ENCODE data around the gene RXRA.

The RXRA gene

DNA sequence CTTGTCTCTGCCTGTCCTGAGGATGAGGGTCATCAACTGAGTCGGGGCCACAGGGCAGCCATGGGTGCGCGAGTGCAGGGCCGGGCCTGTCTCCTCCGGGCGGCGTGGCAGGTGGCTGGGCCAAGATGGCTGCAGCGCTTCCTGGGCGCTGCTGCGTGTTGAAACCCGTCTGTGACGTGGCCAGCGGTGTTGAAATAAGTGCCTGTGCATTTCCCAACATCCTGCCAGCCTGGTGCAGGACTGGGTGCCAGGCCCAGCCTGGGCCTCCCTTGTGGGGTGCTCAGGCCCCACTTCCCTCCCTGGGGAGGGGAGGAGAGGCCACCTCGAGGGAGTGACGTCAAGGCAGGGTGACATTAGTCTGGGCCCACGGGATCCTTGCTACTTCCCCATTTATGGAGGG, 45.5 kb downstream of the RXRA start:
- DNase-seq, result no peak

DNA sequence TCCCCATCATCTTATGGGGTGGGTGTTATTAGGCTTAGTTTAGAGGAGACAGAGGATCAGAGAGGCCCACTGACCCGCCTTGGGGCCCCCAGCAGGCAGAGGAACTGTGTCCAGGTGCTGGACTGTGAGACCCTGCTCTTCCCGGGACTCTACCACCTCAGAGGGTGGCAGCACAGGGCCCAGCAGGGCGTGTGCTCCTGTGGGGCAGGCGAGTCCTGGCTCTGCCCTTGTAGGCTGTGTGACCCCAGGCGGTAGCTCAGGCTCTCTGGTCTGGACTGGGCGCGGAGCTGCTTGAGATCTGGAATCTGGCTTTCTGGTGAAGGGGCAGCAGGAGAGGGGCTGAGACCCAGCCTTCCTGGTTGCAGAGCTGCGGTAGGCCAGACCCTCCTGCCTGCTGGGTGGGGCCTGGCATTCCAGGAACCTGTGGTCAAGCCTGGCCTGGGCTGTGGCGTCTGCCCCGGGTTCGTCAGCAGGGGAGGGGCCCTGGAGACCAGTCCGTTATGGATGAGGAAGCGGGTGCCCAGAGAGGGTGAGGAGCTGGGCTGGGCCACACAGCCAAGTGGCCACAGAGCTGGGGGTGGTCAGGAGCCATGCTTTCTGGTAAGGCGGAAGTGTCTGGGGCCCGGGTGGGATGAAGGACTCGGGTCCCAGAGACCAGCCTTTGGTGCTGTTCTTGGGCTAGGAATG, 46.5 kb downstream of the RXRA start:
- DNase-seq, result no peak

DNA sequence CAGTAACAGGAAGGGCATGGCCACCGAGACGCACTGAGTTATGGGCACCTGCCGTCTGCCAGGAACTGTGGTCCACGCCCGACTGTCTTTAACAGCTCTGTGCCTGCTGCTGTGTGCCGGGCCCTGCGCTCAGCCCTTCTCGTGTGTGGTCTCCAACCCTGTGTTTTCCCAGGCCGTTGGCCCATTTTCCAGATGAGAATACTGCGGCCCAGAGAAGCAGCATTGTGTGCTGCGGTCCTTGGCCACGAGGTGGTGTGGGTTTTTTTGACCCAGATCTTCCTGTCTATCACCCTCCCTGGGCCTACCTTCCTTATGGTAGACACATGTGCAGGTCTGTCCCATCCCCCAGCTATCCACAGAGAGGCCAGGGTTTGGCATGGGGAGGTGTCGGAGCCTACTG, 47.0 kb downstream of the RXRA start:
- no peak for DNase-seq

DNA sequence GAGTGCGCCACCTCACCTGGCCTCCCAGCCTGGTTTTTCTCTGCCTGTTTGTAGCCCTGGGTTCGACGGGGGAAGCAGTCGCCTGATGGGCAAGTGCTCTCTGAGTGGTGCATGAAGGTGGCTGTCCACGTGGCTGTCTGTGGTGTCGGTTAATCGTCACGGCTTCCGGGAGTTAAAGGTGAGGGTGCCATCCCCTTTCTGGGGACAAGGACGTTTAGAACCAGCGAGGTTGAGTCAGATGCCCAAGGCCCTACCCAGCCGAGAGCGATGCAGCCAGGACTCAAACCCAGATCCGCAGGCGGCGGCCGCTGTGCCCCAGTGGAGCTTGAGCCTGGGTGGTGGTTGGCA, 47.7 kb downstream of the RXRA start:
- DNase-seq, result no peak

DNA sequence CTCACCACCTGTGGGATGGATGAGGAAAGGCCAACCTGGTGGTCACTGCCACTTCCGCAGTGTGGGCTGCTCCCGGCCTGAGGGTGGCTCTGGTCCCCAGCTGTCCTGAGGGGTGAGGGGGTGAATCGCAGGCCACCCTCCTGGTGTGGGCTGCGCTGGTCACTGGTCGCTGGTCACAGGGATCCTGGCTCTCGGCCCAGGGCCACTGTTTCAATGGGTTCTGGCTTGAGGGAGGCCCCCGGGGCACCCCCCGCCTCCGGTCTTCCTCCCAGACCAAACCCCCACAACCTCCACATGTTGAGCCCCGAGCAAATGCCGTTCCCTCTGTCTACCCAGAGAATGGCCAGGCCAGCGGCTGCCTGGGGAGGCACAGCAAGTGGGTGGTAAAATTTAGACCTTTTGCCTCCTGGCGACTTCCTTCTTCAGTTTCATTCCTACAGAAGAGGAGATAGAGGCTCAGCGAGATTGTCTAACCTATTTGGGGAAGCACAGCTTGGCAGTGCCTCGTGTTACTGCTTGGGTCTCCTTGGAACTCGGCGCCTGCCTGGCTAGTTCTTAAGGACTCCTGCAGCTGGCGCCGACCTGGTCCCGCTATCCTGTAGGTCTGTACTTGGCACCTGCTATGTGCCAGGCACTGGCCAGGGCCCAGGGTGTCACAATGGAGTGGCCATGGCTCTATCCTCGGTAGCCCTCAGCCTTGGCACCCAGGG, 48.2 kb downstream of the RXRA start:
- no peak for DNase-seq

DNA sequence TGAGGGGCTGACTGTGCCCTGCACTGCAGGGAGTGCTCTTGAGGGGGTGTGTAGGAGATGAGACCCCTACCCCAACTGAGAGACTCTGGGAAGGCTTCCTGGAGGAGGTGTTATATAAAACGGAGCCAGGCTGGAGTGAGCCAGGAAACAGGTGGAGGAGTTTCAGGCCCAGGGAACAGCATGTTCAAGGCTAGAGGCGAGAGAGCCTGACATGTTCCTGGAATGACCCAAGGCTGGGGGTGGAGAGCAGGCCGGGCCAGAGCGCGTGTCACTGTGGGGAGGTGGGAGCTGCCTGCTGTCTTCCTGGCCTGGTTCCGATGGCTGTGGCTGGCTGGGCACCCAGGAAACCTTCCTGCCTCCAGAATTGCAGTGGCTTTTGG, 48.7 kb downstream of the RXRA start:
- no peak for DNase-seq

DNA sequence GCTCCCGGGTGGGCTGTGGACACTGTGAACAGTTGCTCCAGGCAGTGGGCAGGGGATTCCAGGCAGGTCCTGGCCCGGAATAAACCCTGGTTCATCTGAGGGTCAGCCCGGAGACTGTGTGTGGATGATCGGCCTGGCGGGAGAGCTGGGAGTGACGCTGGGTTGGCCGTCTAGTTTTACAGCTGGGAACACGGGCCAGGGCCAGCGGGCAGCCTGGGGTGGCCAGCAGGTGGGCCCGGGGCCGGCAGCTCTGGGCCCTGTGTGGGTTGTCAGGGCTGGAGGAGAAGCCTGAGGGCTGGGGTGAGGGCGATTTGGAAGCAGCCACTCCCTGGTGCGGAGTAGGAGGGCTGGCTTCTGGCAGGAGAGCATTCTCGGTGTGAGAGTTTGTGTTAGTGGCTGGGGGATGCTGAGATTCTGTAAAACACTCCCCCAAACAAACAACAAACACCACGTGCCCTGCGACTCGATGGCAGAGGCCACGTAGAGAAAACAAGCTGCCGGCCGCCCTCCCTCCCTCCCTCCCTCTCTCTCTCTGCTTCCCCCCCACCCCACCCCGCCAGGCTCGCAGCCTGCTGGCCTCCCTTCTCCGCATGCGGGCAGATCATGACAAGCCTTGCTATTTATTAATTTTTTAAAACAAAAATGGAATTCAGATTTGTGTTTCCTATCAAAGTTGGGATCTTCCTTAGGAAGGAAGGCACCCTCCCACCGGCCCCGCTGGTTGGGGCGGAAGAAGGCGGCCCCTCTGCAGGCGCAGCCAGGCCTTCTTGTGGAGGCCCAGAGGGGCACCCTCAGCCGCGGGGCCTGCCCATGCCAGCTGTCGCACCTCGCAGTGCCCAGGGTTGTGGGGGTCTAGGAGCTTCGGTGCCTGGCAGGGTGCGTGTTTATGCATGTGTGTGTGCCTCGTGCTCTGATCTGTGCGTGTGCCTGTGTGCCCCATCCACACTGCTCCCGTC, 49.5 kb downstream of the RXRA start:
- DNase-seq, result no peak

DNA sequence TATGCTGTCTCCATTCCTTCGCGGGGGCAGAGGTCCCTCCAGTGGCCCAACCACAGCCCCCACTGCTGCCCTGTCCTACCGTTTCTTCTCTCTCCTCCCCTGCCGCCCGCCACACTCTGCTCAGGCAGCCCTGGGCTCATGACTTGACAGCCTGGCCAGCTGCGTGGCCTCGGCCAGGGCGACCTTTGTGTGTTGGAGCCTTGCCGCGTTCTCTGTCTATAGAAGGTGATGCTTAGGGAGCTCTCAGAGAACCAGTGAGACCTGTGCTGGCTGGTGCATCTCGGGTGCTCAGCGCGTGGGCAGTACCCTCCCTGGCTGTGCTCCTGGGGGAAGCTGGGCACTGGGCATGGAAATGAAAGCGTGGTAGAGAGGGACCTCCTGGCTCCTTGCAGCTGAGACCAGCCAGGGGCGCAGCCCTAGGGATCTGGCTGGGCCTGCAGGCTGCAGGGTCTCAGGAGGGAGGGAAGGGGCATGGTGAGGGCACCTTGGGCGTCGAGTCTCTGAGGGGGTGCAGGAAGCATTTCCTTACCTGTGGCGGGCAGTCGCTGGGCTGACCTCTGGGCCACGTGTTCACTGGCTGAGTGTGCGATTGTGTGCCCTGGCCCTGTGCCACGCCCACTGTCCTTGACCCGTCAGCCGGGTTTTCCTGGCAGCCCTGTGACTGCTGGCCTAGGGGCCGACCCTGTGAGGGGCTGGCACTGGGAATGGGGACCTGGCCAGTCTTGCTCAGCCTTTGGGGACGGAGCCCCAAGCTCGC, 50.3 kb downstream of the RXRA start:
- no peak for DNase-seq

DNA sequence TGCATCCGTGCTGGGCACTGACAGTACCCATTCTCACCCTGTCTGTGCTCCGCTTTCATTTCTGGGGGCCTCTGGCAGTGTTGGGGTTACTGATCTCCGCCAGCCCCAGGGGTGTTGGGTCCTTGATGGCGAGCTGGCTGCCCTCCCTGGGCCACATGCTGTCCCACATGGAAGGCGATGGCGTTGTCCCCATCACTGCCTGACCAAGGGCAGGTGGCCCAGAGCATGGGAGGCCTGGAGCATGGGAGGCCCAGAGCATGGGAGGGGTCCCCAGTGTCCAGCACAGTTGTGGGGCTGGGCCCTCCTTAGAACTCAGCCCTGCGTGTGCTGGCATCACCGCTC, 50.9 kb downstream of the RXRA start:
- DNase-seq, result no peak

DNA sequence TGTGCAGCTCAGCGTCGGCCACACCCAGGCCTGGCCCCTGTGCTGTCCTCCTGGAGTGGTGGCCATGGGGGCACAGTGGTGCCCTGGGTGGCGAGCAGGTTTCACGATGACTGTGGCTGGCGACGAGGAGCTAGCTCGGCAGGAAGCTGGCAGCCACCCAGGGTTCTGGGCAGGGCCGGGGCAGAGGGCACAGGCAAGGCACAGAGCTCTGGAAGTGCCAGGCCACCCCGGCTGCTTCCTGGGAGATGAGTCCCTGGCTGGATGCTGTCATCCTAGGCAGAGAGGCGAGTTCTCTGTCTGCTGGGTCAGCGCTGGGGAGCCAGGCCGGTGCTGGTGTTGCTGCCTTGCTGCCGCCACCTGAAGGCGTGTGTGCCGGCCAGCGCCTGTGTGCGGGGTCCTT, 51.7 kb downstream of the RXRA start:
- DNase-seq, result no peak

DNA sequence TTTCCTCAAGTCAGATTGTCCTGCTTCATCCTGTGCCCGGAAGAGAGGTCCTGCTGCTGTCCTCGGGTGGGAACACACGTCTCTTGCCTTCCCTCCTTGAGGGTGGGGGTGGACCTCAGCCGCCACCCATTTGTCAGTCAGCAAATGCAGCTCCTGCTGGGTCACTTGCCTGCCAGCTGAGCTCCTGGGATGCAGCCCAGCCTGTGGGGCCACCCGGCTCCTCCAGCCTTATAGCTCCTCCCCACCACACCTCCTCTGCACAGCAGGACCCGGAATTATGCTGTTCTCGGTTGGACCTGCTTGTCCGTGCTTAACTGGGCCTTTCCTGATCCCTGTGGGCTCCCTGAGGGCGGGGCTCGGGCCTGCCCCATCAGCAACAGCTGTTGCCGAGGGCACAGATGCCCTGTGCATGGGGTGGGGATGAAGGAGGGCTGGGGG, 52.7 kb downstream of the RXRA start:
- no peak for DNase-seq

DNA sequence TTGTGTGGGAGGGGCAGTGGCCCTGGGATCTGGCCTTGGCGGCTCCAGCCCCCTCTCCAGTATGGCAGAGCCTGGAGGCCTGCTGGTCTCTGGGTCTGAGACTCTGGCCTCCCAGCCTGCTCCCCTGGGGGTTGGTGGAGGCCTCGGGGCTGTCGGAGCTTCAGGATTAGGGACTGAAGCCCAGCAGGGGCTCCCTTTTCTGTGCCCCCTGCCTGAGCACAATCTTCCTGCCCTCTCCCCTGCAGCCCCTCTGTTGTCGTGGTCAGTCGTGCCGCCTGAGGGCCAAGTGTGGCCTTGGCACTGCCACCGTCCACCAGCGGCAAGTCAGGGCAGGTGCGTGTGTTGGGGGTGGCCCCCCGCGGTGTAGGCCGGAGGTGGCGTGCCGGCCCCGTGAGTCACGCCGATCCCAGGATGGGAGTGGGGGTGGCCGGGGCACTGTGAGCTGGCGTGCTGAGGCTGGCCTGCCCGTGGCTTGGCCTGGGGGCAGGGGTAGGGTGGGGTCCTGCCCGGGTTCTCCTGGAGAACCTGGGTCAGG, 53.6 kb downstream of the RXRA start:
- DNase-seq, result no peak

DNA sequence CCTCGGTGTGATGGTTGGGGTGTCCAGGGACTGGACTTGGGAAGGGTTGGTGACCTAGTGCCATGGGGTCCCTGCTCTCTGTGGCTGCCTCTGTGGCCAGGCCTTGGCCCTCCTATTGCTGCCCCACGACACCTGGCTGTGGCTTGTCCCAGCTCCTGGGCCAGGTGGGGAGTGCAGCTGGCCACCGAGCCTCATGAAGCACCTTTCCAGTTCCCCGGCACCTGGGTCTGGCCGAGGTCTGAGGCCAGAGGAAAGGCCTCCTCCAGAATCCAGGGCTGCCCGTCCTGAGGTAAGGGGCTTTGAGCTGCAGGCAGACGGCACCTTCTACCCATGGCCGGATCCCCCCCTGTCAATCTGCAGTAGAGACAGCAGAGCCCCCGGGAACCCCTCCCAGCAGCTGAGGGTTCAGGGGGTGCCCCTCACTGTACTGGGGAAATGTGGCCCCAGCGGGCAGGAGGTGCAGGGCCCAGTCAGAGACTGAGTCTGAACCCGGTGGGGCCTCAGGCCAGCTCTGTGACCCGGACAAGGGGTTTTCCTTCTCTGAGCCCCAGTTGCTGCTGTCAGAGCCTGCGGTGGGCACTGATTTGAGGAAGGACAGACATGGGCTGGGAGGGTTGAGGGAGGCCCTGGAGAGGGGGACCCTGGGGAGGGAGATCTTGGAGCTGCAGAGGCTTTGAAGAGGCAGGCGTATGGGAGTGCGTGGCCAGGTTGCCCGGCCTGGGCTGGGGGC, 54.5 kb downstream of the RXRA start:
- no peak for DNase-seq

DNA sequence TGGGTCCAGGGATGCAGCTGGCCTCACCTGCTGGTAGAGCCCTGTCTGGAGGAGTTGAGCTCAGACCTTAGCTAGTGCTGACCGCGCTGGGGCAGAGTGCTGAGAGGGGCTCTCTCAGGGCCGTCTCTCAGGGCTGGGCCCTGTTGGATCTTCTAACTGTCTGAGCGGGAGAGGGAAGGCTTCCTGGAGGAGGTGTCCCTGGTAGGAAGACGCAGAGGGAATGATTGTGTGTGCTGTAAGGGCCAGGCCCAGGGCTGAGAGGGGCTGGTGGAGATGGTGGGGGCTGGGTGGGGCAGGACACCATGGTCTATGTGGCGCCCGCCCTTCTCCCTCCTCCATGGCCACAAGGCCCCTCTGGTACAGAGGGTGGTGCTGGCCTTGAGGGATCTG, 55.0 kb downstream of the RXRA start:
- no peak for DNase-seq

DNA sequence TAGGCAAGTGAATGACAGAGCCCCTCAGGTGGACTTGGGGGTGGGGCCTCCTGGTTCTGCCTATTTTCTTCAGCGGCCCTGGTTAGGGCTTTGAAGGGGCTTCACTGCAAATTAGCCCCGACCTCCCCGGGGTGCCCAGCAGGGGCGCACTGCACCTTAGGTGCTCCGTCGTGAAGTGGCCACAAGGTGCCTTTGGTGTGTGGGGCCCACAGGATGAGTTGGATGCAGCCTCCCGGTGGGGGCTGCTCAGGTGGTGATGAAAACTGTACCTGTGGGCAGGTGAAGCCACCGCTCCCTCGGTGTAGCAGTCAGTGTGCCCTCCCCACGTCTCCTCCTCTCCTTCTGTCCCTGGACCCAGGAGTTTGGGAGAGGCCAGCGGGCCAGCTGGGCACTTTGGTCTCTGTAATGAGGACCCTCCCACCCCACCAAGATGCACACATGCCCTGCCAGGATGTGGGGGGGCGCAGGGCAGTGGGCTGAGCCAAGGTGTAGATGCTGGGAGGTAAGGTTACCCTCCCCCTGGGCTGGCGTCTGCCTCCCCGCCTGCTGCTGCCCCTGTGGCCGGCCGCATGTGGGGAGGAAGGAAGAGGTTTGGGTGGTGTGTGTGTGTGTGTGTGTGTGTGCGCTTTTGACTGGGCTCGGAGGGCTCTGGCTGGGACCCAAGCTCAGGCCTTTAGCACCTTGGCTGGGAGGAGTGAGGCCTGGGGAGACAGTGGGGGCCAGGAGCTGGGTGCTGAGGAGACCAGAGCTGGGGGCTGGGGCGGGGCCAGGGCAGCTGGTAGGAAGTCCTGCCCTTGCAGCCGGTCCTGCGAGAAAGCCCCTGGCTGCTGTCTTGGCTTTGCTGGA, 55.6 kb downstream of the RXRA start:
- no peak for DNase-seq

DNA sequence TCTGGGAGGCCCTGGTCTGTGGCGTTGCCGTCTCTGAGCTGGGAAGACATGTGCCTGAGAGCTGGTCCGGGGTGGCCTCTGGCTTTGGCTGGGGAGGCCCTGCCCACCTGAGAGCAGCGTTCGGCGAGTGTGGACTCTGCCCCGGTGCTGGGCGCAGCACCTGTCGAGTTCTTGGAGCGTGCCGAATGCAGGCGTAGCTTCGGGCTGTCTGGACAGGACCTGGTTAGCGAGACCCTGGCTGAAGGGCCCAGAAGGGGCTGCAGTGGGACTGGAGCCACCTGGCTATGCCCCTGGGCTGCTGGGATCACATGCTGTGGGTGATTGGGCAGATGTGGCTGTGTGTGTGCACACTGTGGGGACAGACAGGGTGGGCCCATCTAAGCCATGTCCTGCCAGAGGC, 56.5 kb downstream of the RXRA start:
- DNase-seq, result no peak

DNA sequence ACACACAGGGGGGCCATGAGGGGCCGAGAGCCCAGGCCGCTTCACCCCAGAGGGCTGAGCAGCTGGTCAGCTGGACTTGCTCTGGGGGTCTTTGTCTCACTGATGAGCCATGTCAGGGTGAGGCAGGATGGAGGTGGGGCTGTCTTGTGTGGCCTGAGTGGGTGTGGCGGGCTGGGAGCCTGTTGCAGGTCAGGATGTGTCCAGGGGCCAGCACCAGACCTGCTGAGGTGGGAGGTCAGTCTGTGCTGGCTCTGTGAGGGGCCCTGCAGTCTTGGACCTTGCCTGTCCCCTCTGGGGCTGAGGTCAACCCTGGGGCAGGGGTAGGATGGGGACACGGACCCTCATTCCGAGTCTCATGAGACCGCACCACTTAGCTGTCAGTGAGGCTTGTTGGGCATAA, 56.9 kb downstream of the RXRA start:
- no peak for DNase-seq

DNA sequence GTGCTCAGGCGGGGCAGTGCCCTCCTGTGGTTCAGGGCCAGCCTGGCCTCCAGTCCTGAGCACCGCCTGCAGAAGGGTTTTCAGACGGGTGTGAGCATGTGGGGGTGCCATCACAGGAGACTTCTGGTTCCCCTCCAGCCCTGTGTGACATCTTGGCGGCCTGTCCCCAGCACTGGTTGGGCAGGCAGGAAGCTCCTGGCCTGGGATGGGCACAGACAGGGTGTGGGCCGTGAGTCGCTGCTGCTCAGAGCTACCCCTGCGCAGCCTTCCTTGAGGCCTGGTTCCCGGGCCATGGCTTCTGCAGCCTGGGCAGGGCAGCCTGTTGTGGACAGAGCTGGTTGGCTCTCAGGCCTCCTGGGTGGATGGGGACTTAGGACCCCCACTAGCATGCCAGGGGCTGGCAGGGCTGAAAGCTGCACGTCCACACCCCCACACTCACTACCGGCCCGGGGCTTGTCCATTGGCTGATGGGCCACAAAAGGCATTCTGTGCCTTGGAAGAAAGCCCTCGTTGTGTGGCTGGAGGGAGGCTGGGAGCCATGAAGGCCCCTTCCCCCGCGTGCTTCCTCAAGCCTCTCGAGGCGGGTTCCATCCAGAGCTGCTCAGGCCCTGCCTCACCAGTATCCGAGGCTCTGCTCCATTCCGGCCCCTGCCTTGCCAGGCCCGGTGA, 58.7 kb downstream of the RXRA start:
- DNase-seq, result no peak

DNA sequence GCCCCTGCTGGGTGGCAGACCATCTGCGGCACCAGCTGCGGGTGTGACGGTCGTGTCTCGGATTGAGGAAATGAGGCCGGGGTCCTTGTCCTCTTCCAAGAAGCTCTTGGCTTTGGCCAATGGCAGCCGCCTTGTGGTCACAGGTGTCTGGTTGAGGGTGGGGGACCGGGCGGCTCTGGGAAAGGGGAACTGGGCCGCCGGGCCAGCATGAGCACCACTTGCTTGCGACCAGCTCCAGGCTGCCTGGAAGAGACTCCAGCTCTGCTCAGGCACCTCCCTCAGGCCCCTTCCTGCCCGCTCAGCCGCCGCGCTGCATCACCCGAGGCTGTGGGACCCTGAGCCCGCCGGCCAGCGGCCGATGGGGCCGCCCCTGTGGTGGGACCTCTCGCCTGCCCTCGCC, 59.7 kb downstream of the RXRA start:
- no peak for DNase-seq

DNA sequence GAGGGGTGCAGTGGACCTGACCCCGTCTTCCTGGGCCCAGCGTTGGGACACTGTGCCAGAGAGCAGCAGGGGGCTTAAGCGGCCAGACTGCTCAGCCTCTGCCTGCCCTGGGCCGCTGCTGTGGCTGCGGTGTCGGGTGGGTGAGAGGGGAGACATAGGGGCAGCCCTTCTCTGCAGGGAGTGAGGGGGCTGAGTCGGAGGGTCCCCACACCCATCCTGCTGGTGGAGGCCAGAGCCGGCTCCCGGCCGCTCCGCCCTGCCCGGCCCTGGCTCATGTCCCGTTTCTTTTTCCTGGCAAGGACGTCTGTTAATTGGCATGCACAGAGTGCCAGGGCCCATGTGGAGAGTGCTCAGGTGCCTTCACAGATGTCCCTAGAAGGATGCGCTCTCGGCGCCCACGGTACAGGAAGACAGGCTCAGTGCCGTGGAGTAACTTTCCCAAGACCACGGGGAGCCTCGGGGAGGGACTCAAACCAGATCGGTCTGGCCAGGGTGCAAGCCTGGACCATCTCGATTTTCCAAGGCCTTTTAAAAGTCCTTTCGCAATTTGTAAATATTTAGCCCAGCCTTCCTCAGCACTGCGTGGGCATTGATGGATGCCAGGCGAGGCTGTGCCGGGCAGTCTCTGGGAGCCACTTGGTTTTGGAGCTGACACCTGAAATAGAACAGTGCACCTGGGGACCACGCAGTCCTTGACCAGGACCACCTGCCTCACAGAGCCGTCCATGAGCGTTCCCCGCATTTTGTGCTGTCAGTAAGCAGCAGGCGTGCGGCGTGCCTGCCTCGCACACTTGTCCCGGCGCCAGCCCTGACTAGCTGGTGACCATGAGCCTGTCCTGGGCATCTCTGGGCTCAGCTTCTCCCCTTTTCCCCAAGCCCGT, 60.9 kb downstream of the RXRA start:
- DNase-seq, result no peak

Measured in stimulated activated CD4-positive, alpha-beta T cell treated with anti-CD3 and anti-CD28 coated beads, Interleukin-4, amount 100 ng/mL, for 4 hours (primary cell).